IMR-90 (cell line): Measurements from ENCODE around the gene SMIM44. TPM values are rescaled to one million over a fixed set of nuclear protein-coding genes. Genes with fewer than 3 reads are reported as not detected.

Experiments used
- ATAC-seq: fragments of 200-7000 bp; cut with Tn5 transposase; 2 replicates; pipeline ENCODE4 v1.9.1; 2020; ENCODE audit warnings: low read depth, mild to moderate bottlenecking, moderate library complexity
- BruUV-seq: library from RNA; stranded (reverse); fragments of 400-500 nt; replicated peaks from 2 replicates; lab custom pipeline; 2021; lab: Mats Ljungman, UMichigan
- CTCF ChIA-PET: fragments of 300-600 bp; formaldehyde crosslinking; extraction: SDS; loops from one replicate; lab custom pipeline; 2021; ENCODE audit warnings: antibody characterized with exemption; lab: Yijun Ruan, JAX
- POLR2A ChIA-PET: fragments of 300-600 bp; sonication (Branson Sonifier 250); formaldehyde crosslinking; loops from one replicate; lab custom pipeline; 2022; ENCODE audit warnings: antibody characterized with exemption; ENCODE audit not compliant: unreplicated experiment; lab: Charles Lee
- DNase-seq: peaks from one replicate; pipeline ENCODE4 v3.0.0; 2013
- H2AFZ ChIP-seq: replicated peaks from 2 replicates; pipeline ENCODE3; 2013; ENCODE audit warnings: low read length, mild to moderate bottlenecking; ENCODE audit not compliant: poor library complexity
- H2AK5ac ChIP-seq: 2 replicates; pipeline ENCODE4 v1.6.1; 2013; ENCODE audit warnings: low read depth, low read length, inconsistent platforms
- H2AK9ac ChIP-seq: replicated peaks from 2 replicates; pipeline ENCODE3; 2013; ENCODE audit warnings: mild to moderate bottlenecking, low read depth, low read length, moderate library complexity; ENCODE audit not compliant: poor library complexity
- H2BK120ac ChIP-seq: 2 replicates; pipeline ENCODE4 v1.6.1; 2013; ENCODE audit warnings: low read depth, low read length, inconsistent platforms
- H2BK15ac ChIP-seq: 3 replicates; pipeline ENCODE4 v1.6.1; 2013; ENCODE audit warnings: low read depth, low read length, inconsistent platforms
- H2BK20ac ChIP-seq: 2 replicates; pipeline ENCODE4 v1.6.1; 2013; ENCODE audit warnings: low read depth, mild to moderate bottlenecking, inconsistent platforms, low read length, moderate library complexity
- H2BK5ac ChIP-seq: 2 replicates; pipeline ENCODE4 v1.6.1; 2013; ENCODE audit warnings: mild to moderate bottlenecking, low read depth, low read length, inconsistent platforms; ENCODE audit not compliant: poor library complexity, severe bottlenecking
- H3K14ac ChIP-seq: replicated peaks from 2 replicates; pipeline ENCODE4 v1.6.1; 2013; ENCODE audit warnings: low read depth, low read length, inconsistent platforms
- H3K18ac ChIP-seq: 2 replicates; pipeline ENCODE4 v1.6.1; 2013; ENCODE audit warnings: low read depth, low read length, control low read depth
- H3K23ac ChIP-seq: 2 replicates; pipeline ENCODE4 v1.6.1; 2013; ENCODE audit warnings: low read depth, low read length, inconsistent platforms
- H3K27ac ChIP-seq: 2 replicates; pipeline ENCODE4 v1.5.1; 2013; ENCODE audit warnings: mild to moderate bottlenecking, control low read depth, low read length; ENCODE audit not compliant: insufficient read depth
- H3K27me3 ChIP-seq: 2 replicates; pipeline ENCODE4 v1.6.1; 2013; ENCODE audit warnings: low read length; ENCODE audit not compliant: control insufficient read depth, insufficient read depth
- H3K36me3 ChIP-seq: 2 replicates; pipeline ENCODE4 v1.6.1; 2013; ENCODE audit warnings: low read length, mixed read lengths; ENCODE audit not compliant: control insufficient read depth, insufficient read depth
- H3K4ac ChIP-seq: 2 replicates; pipeline ENCODE4 v1.6.1; 2013; ENCODE audit warnings: low read depth, low read length, inconsistent platforms
- H3K4me1 ChIP-seq: 2 replicates; pipeline ENCODE4 v1.6.1; 2013; ENCODE audit warnings: low read length, mixed read lengths; ENCODE audit not compliant: control insufficient read depth, insufficient read depth
- H3K4me2 ChIP-seq: 2 replicates; pipeline ENCODE4 v1.6.1; 2013; ENCODE audit warnings: low read depth, mild to moderate bottlenecking, control low read depth, low read length, moderate library complexity
- H3K4me3 ChIP-seq: 2 replicates; pipeline ENCODE4 v1.5.1; 2013; ENCODE audit warnings: low read depth, mild to moderate bottlenecking, control low read depth, low read length, moderate library complexity; ENCODE audit not compliant: insufficient read depth
- H3K56ac ChIP-seq: 2 replicates; pipeline ENCODE4 v1.6.1; 2013; ENCODE audit warnings: low read length, inconsistent platforms; ENCODE audit not compliant: insufficient read depth; ENCODE audit errors: extremely low read depth
- H3K79me1 ChIP-seq, 2 experiments: 2 replicates each; pipeline ENCODE4 v1.6.1; 2013; ENCODE audit warnings: low read length in 2 of 2, inconsistent platforms in 1 of 2, low read depth in 1 of 2
- H3K9ac ChIP-seq: 2 replicates; pipeline ENCODE4 v1.6.1; 2013; ENCODE audit warnings: low read depth, low read length, control low read depth
- H3K9me1 ChIP-seq: 2 replicates; pipeline ENCODE4 v1.6.1; 2013; ENCODE audit warnings: low read length, inconsistent platforms; ENCODE audit not compliant: insufficient read depth
- H3K9me3 ChIP-seq: 2 replicates; pipeline ENCODE4 v1.6.1; 2013; ENCODE audit warnings: low read length; ENCODE audit not compliant: control insufficient read depth, insufficient read depth
- H4K20me1 ChIP-seq: 2 replicates; pipeline ENCODE4 v1.6.1; 2013; ENCODE audit warnings: low read length, inconsistent platforms; ENCODE audit not compliant: insufficient read depth
- H4K5ac ChIP-seq: 2 replicates; pipeline ENCODE4 v1.6.1; 2013; ENCODE audit warnings: mild to moderate bottlenecking, low read depth, low read length, control low read depth
- H4K8ac ChIP-seq, 2 experiments: 2 replicates each; pipeline ENCODE4 v1.6.1; 2013; ENCODE audit warnings: low read depth in 2 of 2, low read length in 2 of 2, control low read depth in 1 of 2, inconsistent platforms in 1 of 2
- H4K91ac ChIP-seq: 2 replicates; pipeline ENCODE4 v1.6.1; 2013; ENCODE audit warnings: low read depth, low read length, inconsistent platforms; ENCODE audit not compliant: insufficient read depth
- MAFK ChIP-seq: IDR thresholded peaks from 2 replicates; pipeline ENCODE4 v1.6.1; 2012; ENCODE audit warnings: low read depth, low read length, improper control_type of control experiment
- NFE2L2 ChIP-seq: fragments of 150-350 bp; IDR thresholded peaks from 2 replicates; pipeline ENCODE4 v1.6.1; 2016; ENCODE audit warnings: low read depth, mild to moderate bottlenecking, low read length
- POLR2A ChIP-seq: IDR thresholded peaks from 2 replicates; pipeline ENCODE4 v1.6.1; 2012; ENCODE audit warnings: mild to moderate bottlenecking, low read depth, low read length
- RAD21 ChIP-seq: IDR thresholded peaks from 2 replicates; pipeline ENCODE4 v1.6.1; 2012; ENCODE audit warnings: low read length, improper control_type of control experiment
- RCOR1 ChIP-seq: IDR thresholded peaks from 2 replicates; pipeline ENCODE4 v1.6.1; 2012; ENCODE audit warnings: mild to moderate bottlenecking, low read length, improper control_type of control experiment; ENCODE audit not compliant: insufficient replicate concordance
- WGBS, 2 experiments: methylation state at CpG; one replicate each; pipeline versions ENCODE4 v1.1.5 to v1.1.7; 2013; ENCODE audit warnings: missing lambda C conversion rate in 2 of 2; ENCODE audit not compliant: insufficient read length in 1 of 2; ENCODE audit errors: extremely low coverage in 2 of 2; 5-methylcytosine and 5-hydroxymethylcytosine counted together
- dilution Hi-C: fragments of 300-500 bp; cut with HindIII; formaldehyde crosslinking; loops from one replicate; pipeline ENCODE4 v1.14.3; 2018; ENCODE audit warnings: low sequenced_read_pairs; ENCODE audit not compliant: unreplicated experiment
- in situ Hi-C: fragments of 300-500 bp; cut with MboI; formaldehyde crosslinking; loops from 3 replicates; pipeline ENCODE4 v1.14.3; 2019; ENCODE audit warnings: low sequenced_read_pairs, inconsistent platforms, mixed read lengths
- intact Hi-C: fragments of 100-400 bp; cut with micrococcal nuclease; formaldehyde crosslinking; loops from 2 replicates; pipeline ENCODE4 v1.10.0; 2022
- polyA plus RNA-seq, 3 experiments: library from polyadenylated mRNA; depleted of rRNA; stranded (reverse); fragments of >200 nt; gene quantifications; 2 replicates each; pipeline ENCODE4 v1.2.3, GENCODE V29; 2012; ENCODE audit warnings: low replicate concordance in 1 of 3
- total RNA-seq: library from RNA; depleted of rRNA; stranded (reverse); fragments of >200 nt; gene quantifications from 2 replicates; pipeline ENCODE4 v1.2.3, GENCODE V29; 2012
- TF ChIP-seq, protein P1 (sequence below): fragments of 150-350 bp; IDR thresholded peaks from 2 replicates; pipeline ENCODE4 v1.6.1; 2017; ENCODE audit warnings: mild to moderate bottlenecking, antibody characterized with exemption, low read length, low read depth
- TF ChIP-seq, protein P2 (sequence below): fragments of 150-350 bp; IDR thresholded peaks from 2 replicates; pipeline ENCODE4 v1.6.1; 2016; ENCODE audit warnings: low read depth, mild to moderate bottlenecking, low read length, moderate library complexity, borderline replicate concordance
- TF ChIP-seq, protein P3 (sequence below): conservative IDR thresholded peaks from 2 replicates; pipeline ENCODE4 v1.5.1; 2012; ENCODE audit warnings: mild to moderate bottlenecking, low read depth, low read length, improper control_type of control experiment

The SMIM44 gene
- total and polyA plus RNA-seq, 2 of the 4 experiments (the other 2 are of a cell fraction): not detected

DNA sequence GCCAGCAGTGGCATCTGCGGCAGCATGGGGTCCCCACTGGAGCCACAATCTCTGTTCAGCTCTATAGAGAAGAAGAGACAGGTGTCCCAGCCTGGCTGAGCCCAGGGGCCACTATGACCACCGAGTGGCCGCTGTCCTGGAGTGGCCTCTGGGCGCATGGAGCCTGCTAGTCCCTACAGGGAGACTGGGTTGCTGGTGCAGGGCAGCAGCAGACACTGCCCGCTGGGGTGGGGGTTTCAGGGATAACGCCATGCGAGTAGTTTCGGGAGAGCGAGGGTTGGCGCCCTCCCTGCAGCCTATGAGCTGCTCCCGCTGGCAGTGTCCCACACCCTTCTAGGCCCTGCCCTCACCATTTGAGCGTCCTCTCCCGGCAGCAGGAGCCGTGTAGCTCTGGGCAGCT is 44.8 kb upstream of the SMIM44 start:
- no peaks in the 10 kb centered on the region for H3K4me1 ChIP-seq
- no peaks in the 10 kb centered on the region for H3K9me3 ChIP-seq
- H3K27me3 ChIP-seq: no peaks in the 10 kb centered on the region
- peak overlapping the region; percentile 24 for H2AK9ac ChIP-seq
- no peak overlapping the region for H3K23ac ChIP-seq
- H2BK15ac ChIP-seq: no peak overlapping the region
- ChIA-PET POLR2A (no interaction called here), CTCF (no interaction called here)
- H4K20me1 ChIP-seq: peaks cover 26% of the 10 kb centered on the region
- peaks cover 20 to 38% of the 10 kb centered on the region in 2 experiments for H3K79me1 ChIP-seq
- H4K5ac ChIP-seq: no peak overlapping the region
- H3K18ac ChIP-seq: no peak overlapping the region
- peaks cover 70% of the 10 kb centered on the region for H3K36me3 ChIP-seq
- BruUV-seq: no TSS peak
- no peak overlapping the region for H2BK5ac ChIP-seq
- no peak overlapping the region for H2AFZ ChIP-seq
- TF ChIP-seq RCOR1 (no peak), MAFK (no peak), RAD21 (no peak), NFE2L2 (no peak), POLR2A (no peak)
- TF ChIP-seq, protein P1, sequence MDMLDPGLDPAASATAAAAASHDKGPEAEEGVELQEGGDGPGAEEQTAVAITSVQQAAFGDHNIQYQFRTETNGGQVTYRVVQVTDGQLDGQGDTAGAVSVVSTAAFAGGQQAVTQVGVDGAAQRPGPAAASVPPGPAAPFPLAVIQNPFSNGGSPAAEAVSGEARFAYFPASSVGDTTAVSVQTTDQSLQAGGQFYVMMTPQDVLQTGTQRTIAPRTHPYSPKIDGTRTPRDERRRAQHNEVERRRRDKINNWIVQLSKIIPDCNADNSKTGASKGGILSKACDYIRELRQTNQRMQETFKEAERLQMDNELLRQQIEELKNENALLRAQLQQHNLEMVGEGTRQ: no peak
- TF ChIP-seq, protein P2, sequence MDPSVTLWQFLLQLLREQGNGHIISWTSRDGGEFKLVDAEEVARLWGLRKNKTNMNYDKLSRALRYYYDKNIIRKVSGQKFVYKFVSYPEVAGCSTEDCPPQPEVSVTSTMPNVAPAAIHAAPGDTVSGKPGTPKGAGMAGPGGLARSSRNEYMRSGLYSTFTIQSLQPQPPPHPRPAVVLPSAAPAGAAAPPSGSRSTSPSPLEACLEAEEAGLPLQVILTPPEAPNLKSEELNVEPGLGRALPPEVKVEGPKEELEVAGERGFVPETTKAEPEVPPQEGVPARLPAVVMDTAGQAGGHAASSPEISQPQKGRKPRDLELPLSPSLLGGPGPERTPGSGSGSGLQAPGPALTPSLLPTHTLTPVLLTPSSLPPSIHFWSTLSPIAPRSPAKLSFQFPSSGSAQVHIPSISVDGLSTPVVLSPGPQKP: no peak
- TF ChIP-seq, protein P3, sequence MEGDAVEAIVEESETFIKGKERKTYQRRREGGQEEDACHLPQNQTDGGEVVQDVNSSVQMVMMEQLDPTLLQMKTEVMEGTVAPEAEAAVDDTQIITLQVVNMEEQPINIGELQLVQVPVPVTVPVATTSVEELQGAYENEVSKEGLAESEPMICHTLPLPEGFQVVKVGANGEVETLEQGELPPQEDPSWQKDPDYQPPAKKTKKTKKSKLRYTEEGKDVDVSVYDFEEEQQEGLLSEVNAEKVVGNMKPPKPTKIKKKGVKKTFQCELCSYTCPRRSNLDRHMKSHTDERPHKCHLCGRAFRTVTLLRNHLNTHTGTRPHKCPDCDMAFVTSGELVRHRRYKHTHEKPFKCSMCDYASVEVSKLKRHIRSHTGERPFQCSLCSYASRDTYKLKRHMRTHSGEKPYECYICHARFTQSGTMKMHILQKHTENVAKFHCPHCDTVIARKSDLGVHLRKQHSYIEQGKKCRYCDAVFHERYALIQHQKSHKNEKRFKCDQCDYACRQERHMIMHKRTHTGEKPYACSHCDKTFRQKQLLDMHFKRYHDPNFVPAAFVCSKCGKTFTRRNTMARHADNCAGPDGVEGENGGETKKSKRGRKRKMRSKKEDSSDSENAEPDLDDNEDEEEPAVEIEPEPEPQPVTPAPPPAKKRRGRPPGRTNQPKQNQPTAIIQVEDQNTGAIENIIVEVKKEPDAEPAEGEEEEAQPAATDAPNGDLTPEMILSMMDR: no peak
- no peak overlapping the region for H3K9ac ChIP-seq
- H3K56ac ChIP-seq: no peak overlapping the region
- H3K4ac ChIP-seq: no peak overlapping the region
- 100% methylated on average over 3 of the region's 14 CpGs; no CpG with 5 or more reads in 1 of the 2 experiments for WGBS, 2 experiments
- H3K9me1 ChIP-seq: peaks cover 6% of the 10 kb centered on the region; the same call in 1 of the 2 replicates
- intact Hi-C loops (no loop called here), in situ Hi-C loops (no loop called here), dilution Hi-C loops (no loop called here)
- ATAC-seq: no peak
- no peak overlapping the region for H4K8ac ChIP-seq
- H3K4me2 ChIP-seq: no peak overlapping the region
- no peak overlapping the region for H3K14ac ChIP-seq
- H2BK20ac ChIP-seq: no peak overlapping the region
- H2BK120ac ChIP-seq: no peak overlapping the region
- no peak overlapping the region for H3K4me3 ChIP-seq
- H3K27ac ChIP-seq: no peak overlapping the region
- no peak overlapping the region for H4K91ac ChIP-seq
- no peak for DNase-seq
- no peak overlapping the region for H2AK5ac ChIP-seq
